Thyroid gland (tissue), 4 donors: ENCODE data around the gene SSH3. TPM values are rescaled to one million over a fixed set of nuclear protein-coding genes. Genes with fewer than 3 reads are reported as not detected.
A peak's percentile ranks its signal among the peaks of the same experiment; 100 is the strongest.

Source experiments
- DNase-seq, 2 donors: peaks; one replicate each; pipeline ENCODE4 v3.0.0-alpha.2; 2019
- H3K27ac ChIP-seq, 3 donors: fragments of 200-600 bp; sonication (generic); 1 replicate in 2 of 3; 2 replicates in 1 of 3; pipeline ENCODE4 v1.5.1; 2016 to 2019; ENCODE audit warnings: mild to moderate bottlenecking in 1 of 3, moderate library complexity in 1 of 3
- H3K27me3 ChIP-seq: fragments of 200-600 bp; sonication (generic); one replicate; pipeline ENCODE4 v1.5.1; 2019
- H3K36me3 ChIP-seq, 2 donors: fragments of 200-600 bp; sonication (generic); one replicate each; pipeline ENCODE4 v1.5.1; 2016 to 2019
- H3K4me1 ChIP-seq, 2 donors: fragments of 200-600 bp; sonication (generic); one replicate each; pipeline ENCODE4 v1.5.1; 2017 to 2019
- H3K4me3 ChIP-seq, 3 donors: fragments of 200-600 bp; sonication (generic); replicated peaks in 1 of 3; 1 replicate in 2 of 3; 2 replicates in 1 of 3; pipeline ENCODE4 v1.5.1; 2016; ENCODE audit warnings: mild to moderate bottlenecking in 1 of 3
- H3K9me3 ChIP-seq: fragments of 200-600 bp; sonication (generic); one replicate; pipeline ENCODE4 v1.5.1; 2017
- CTCF ChIP-seq, 6 experiments: fragments of 200-600 bp in 3 of 6; fragments of 450-650 bp in 3 of 6; sonication (generic) in 3 of 6; IDR thresholded peaks; one replicate each; pipeline ENCODE4 v1.5.1; 2016 to 2019; ENCODE audit warnings: antibody characterized with exemption in 6 of 6, mild to moderate bottlenecking in 2 of 6, inconsistent platforms in 1 of 6, moderate library complexity in 1 of 6
- POLR2A ChIP-seq, 2 donors: fragments of 450-650 bp; IDR thresholded peaks; one replicate each; pipeline ENCODE4 v1.6.1; 2017; ENCODE audit warnings: antibody characterized with exemption in 2 of 2, mild to moderate bottlenecking in 2 of 2, moderate library complexity in 1 of 2
- WGBS, 2 donors: methylation state at CpG; one replicate each; pipeline ENCODE4 v1.1.5; 2017; 5-methylcytosine and 5-hydroxymethylcytosine counted together
- intact Hi-C: fragments of 100-400 bp; cut with DNase I; formaldehyde crosslinking; loops from one replicate; pipeline ENCODE4 v1.15.1; 2023
- total RNA-seq, 4 donors: library from RNA; depleted of rRNA; stranded (reverse); fragments of >200 nt; gene quantifications; one replicate each; pipeline ENCODE4 v1.2.3, GENCODE V29; 2016

SSH3 gene
- 10 to 100 TPM; 50.5 to 59.9 (median 54.4) TPM for total RNA-seq

GRCh38 chr11:67303132-67303834 is at the start of gene SSH3:
Gene SSH3, plus strand, starts transcription at chr11:67303530. Its CDS starts 96 bp downstream, at chr11:67303626.
- peak; percentile 92 to 94 for DNase-seq
- Histone ChIP-seq H3K4me1 (peaks cover 10 to 24% of the 10 kb centered on the region in 2 donors), H3K9me3 (no peaks in the 10 kb centered on the region), H3K4me3 (peak within 1 kb of the TSS; percentile 88 to 92 (median 89)), H3K36me3 (peaks cover 11 to 12% of the 10 kb centered on the region in 2 donors), H3K27ac (peak within 1 kb of the TSS; percentile 70 to 87 (median 76)), H3K27me3 (no peaks in the 10 kb centered on the region)
- intact Hi-C loops: no loop called here
- WGBS, 2 donors: 0% methylated on average over 5 to 12 of the region's 65 CpGs
- TF ChIP-seq POLR2A (IDR thresholded peaks at IDR 0.05) (peak; percentile 8 to 76), CTCF (IDR thresholded peaks at IDR 0.05) (no peak)

GRCh38 chr11:67253872-67254624 is 49.3 kb upstream of the SSH3 start:
- Histone ChIP-seq H3K36me3 (peaks cover 77 to 79% of the 10 kb centered on the region in 2 donors), H3K4me3 (no peak overlapping the region), H3K27ac (no peak overlapping the region), H3K9me3 (no peaks in the 10 kb centered on the region), H3K27me3 (no peaks in the 10 kb centered on the region), H3K4me1 (peaks cover 3 to 5% of the 10 kb centered on the region in 2 donors)
- intact Hi-C loops: no loop called here
- 95 to 97% methylated on average over 14 of the region's 14 CpGs for WGBS, 2 donors
- TF ChIP-seq CTCF (IDR thresholded peaks at IDR 0.05) (no peak), POLR2A (IDR thresholded peaks at IDR 0.05) (no peak)
- DNase-seq: no peak

- no peak for TF ChIP-seq CTCF (IDR thresholded peaks at IDR 0.05)
- TF ChIP-seq POLR2A (IDR thresholded peaks at IDR 0.05): no peak
- Histone ChIP-seq H3K4me1 (no peaks in the 10 kb centered on the region), H3K4me3 (no peak overlapping the region), H3K9me3 (no peaks in the 10 kb centered on the region), H3K27ac (no peak overlapping the region), H3K27me3 (no peaks in the 10 kb centered on the region), H3K36me3 (peaks cover 70 to 72% of the 10 kb centered on the region in 2 donors)
- no peak for DNase-seq
- WGBS, 2 donors: 91 to 93% methylated on average over 15 of the region's 15 CpGs
- intact Hi-C loops: no loop called here
These were observed 48.5 kb upstream of the SSH3 start for GRCh38 chr11:67254798-67255197.

- no peak for TF ChIP-seq POLR2A (IDR thresholded peaks at IDR 0.05)
- TF ChIP-seq CTCF (IDR thresholded peaks at IDR 0.05): no peak
- no peak overlapping the region for H3K27ac ChIP-seq
- H3K4me1 ChIP-seq: no peaks in the 10 kb centered on the region
- no peak for DNase-seq
- H3K4me3 ChIP-seq: no peak overlapping the region
- no peaks in the 10 kb centered on the region for H3K27me3 ChIP-seq
- H3K9me3 ChIP-seq: no peaks in the 10 kb centered on the region
- WGBS, 2 donors: 91 to 92% methylated on average over 10 of the region's 10 CpGs
- intact Hi-C loops: no loop called here
- H3K36me3 ChIP-seq: peaks cover 64 to 67% of the 10 kb centered on the region in 2 donors
These were observed 48.0 kb upstream of the SSH3 start for GRCh38 chr11:67255353-67255752.

GRCh38 chr11:67255864-67256263 is 47.5 kb upstream of the SSH3 start:
- 86 to 98% methylated on average over 7 to 8 of the region's 8 CpGs for WGBS, 2 donors
- peaks cover 0 to under 1% of the 10 kb centered on the region in 2 donors for H3K4me1 ChIP-seq
- no peak for DNase-seq
- peaks cover 59 to 62% of the 10 kb centered on the region in 2 donors for H3K36me3 ChIP-seq
- H3K27me3 ChIP-seq: no peaks in the 10 kb centered on the region
- intact Hi-C loops: no loop called here
- TF ChIP-seq CTCF (IDR thresholded peaks at IDR 0.05) (no peak), POLR2A (IDR thresholded peaks at IDR 0.05) (no peak)
- H3K4me3 ChIP-seq: no peak overlapping the region
- no peaks in the 10 kb centered on the region for H3K9me3 ChIP-seq
- H3K27ac ChIP-seq: no peak overlapping the region
